NCI-H2029 treated with DMSO at 0.1 percent for 48 hours (cell line): ENCODE results near the gene ASIC5.
"Not testable (repeated sequence)": the region's sequence is repeated elsewhere in the genome, so short reads cannot be mapped to it uniquely, and the experiment has no call there.

Experiments
- DNase-seq: peaks from one replicate; lab custom pipeline; 2025; lab: John Stamatoyannopoulos, UW

ASIC5 gene

GRCh38 chr4:155866177-155866576, at the start of gene ASIC5:
ASIC5 (minus strand) TSS chr4:155866277; CDS start chr4:155866226, 51 bp downstream.
- no peak for DNase-seq

- no peak for DNase-seq
Measured at GRCh38 chr4:155914782-155915181, 48.7 kb upstream of the ASIC5 start.

GRCh38 chr4:155911905-155912304, 45.8 kb upstream of the ASIC5 start:
- DNase-seq = no peak

GRCh38 chr4:155909615-155910226, 43.6 kb upstream of the ASIC5 start:
- no peak for DNase-seq

GRCh38 chr4:155908187-155909139, 42.4 kb upstream of the ASIC5 start:
- no peak for DNase-seq

- DNase-seq = no peak
Measured at GRCh38 chr4:155907556-155907955, 41.5 kb upstream of the ASIC5 start.

GRCh38 chr4:155906554-155907247, 40.6 kb upstream of the ASIC5 start:
- peak; percentile 10 for DNase-seq

- DNase-seq = no peak
Measured at GRCh38 chr4:155904331-155904730, 38.3 kb upstream of the ASIC5 start.

GRCh38 chr4:155903453-155903852, 37.4 kb upstream of the ASIC5 start, which contains the start of gene TDO2:
TDO2 (plus strand) TSS chr4:155903696; CDS start chr4:155903759, 63 bp downstream.
- no peak for DNase-seq

- DNase-seq = no peak
Measured at GRCh38 chr4:155901013-155901412, 34.9 kb upstream of the ASIC5 start.

- DNase-seq = no peak
Measured at GRCh38 chr4:155900381-155900780, 34.3 kb upstream of the ASIC5 start.

- DNase-seq = no peak
Measured at GRCh38 chr4:155899891-155900290, 33.8 kb upstream of the ASIC5 start.

- DNase-seq = not testable (repeated sequence)
Measured at GRCh38 chr4:155898371-155898770, 32.3 kb upstream of the ASIC5 start.

GRCh38 chr4:155891058-155891457, 25.0 kb upstream of the ASIC5 start:
- DNase-seq = no peak

GRCh38 chr4:155889946-155890345, 23.9 kb upstream of the ASIC5 start:
- DNase-seq = no peak

- no peak for DNase-seq
Measured at GRCh38 chr4:155889031-155889793, 23.1 kb upstream of the ASIC5 start.

- no peak for DNase-seq
Measured at GRCh38 chr4:155887847-155888570, 21.9 kb upstream of the ASIC5 start.

- DNase-seq = no peak
Measured at GRCh38 chr4:155887045-155887444, 21.0 kb upstream of the ASIC5 start.

GRCh38 chr4:155885666-155886065, 19.6 kb upstream of the ASIC5 start:
- no peak for DNase-seq

- DNase-seq = no peak
Measured at GRCh38 chr4:155883895-155884294, 17.8 kb upstream of the ASIC5 start.

GRCh38 chr4:155881555-155881954, 15.5 kb upstream of the ASIC5 start:
- no peak for DNase-seq
